BLaER1 treated with 17β-estradiol and CSF1 and Interleukin-3, amounts not matched to agents 10 nM and 100 nM (cell line): Measurements from ENCODE around the gene PIP5K1B.

Experiments
- H3K27ac ChIP-seq, 11 experiments: shearing (Covaris generic); formaldehyde crosslinking; 2 replicates each; pipeline ENCODE4 v1.8.1; 2022
- H3K27me3 ChIP-seq, 11 experiments: shearing (Covaris generic); formaldehyde crosslinking; 2 replicates each; pipeline ENCODE4 v1.8.1; 2022
- H3K36me3 ChIP-seq, 11 experiments: shearing (Covaris generic); formaldehyde crosslinking; 2 replicates each; pipeline ENCODE4 v1.8.1; 2022
- H3K4me1 ChIP-seq, 10 experiments: shearing (Covaris generic); formaldehyde crosslinking; 2 replicates each; pipeline ENCODE4 v1.8.1; 2022
- H3K4me2 ChIP-seq, 11 experiments: shearing (Covaris generic); formaldehyde crosslinking; 2 replicates each; pipeline ENCODE4 v1.8.1; 2022
- H3K4me3 ChIP-seq, 10 experiments: shearing (Covaris generic); formaldehyde crosslinking; 2 replicates each; pipeline ENCODE4 v1.8.1; 2022
- H3K9ac ChIP-seq, 11 experiments: shearing (Covaris generic); formaldehyde crosslinking; 2 replicates each; pipeline ENCODE4 v1.8.1; 2022
- H3K9me3 ChIP-seq, 11 experiments: shearing (Covaris generic); formaldehyde crosslinking; replicated peaks in 1 of 11; 2 replicates each; pipeline ENCODE4 v1.8.1; 2022
- H4K20me1 ChIP-seq, 11 experiments: shearing (Covaris generic); formaldehyde crosslinking; 2 replicates each; pipeline ENCODE4 v1.8.1; 2022
- Cebpa-rat ChIP-seq, 11 experiments: shearing (Covaris generic); IDR thresholded peaks; 2 replicates each; pipeline ENCODE4 v1.8.1; 2022

PIP5K1B gene

DNA sequence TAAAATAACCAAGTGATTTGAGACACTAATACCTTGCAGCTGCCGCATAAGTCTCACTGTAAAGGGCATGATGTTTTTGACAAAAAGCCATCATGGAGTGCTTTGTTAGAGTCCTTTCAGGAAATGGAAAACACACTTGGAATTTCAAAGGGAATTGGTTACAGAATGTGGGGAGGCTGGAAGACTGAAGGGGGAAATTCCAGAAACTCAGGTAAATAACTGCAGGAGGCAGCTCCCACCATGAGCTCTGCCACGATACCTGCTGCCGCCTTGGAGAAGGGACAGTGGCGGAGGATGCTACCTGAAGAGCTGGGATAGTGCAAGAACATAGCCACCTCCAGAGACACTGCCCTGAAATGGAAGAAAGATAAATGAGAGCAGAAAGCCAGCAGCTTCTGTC is 242.0 kb downstream of the PIP5K1B start:
- H3K4me3 ChIP-seq = no peak overlapping the region
- H3K36me3 ChIP-seq = no peaks in the 10 kb centered on the region
- H4K20me1 ChIP-seq = no peaks in the 10 kb centered on the region
- H3K27me3 ChIP-seq = no peaks in the 10 kb centered on the region
- no peak overlapping the region for H3K9ac ChIP-seq
- no peak overlapping the region for H3K27ac ChIP-seq
- H3K4me2 ChIP-seq = no peak overlapping the region
- H3K4me1 ChIP-seq = peaks cover 4 to 58% (median 21%) of the 10 kb centered on the region in 10 experiments
- TF ChIP-seq Cebpa-rat (IDR thresholded peaks at IDR 0.05) = no peak
- H3K9me3 ChIP-seq = no peaks in the 10 kb centered on the region

DNA sequence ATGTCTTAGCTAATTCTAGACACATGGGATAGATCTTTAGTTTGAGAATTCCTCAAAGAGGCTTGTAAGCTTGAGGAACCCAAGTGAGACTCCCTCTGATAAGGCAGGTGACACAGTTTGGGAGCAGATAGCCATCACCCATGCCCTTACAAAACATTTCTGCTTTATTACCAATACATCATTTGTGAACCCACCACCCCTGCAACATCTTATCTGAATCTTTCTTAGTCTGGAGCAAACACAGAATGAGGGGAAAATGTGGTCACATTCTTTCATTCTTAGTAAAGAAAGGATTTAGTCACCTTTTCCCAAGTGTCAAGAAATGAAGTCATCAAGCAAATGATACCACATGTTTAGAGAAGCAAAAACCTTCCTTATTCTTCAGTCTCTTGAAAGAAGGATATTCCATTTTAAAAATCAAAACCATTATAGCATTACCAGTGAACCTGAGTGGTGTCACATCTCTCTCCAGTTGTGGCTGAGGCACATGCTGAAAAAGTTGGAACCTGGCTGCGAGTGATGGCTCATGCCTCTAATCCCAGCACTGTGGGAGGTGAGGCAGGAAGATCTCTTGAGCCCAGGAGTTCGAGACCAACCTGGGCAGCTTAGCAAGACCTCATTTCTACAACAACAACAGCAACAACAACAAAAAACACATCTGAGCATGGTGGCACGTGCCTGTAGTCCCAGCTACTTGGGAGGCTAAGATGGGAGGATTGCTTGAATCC is 243.0 kb downstream of the PIP5K1B start:
- peaks cover 5 to 58% (median 21%) of the 10 kb centered on the region in 10 experiments; a peak in 18 of 20 replicates for H3K4me1 ChIP-seq
- H4K20me1 ChIP-seq = no peaks in the 10 kb centered on the region
- H3K4me2 ChIP-seq = no peak overlapping the region
- H3K4me3 ChIP-seq = no peak overlapping the region
- no peak overlapping the region for H3K9ac ChIP-seq
- no peaks in the 10 kb centered on the region for H3K9me3 ChIP-seq
- TF ChIP-seq Cebpa-rat (IDR thresholded peaks at IDR 0.05) = no peak
- no peaks in the 10 kb centered on the region for H3K27me3 ChIP-seq
- H3K27ac ChIP-seq = no peak overlapping the region
- no peaks in the 10 kb centered on the region for H3K36me3 ChIP-seq

DNA sequence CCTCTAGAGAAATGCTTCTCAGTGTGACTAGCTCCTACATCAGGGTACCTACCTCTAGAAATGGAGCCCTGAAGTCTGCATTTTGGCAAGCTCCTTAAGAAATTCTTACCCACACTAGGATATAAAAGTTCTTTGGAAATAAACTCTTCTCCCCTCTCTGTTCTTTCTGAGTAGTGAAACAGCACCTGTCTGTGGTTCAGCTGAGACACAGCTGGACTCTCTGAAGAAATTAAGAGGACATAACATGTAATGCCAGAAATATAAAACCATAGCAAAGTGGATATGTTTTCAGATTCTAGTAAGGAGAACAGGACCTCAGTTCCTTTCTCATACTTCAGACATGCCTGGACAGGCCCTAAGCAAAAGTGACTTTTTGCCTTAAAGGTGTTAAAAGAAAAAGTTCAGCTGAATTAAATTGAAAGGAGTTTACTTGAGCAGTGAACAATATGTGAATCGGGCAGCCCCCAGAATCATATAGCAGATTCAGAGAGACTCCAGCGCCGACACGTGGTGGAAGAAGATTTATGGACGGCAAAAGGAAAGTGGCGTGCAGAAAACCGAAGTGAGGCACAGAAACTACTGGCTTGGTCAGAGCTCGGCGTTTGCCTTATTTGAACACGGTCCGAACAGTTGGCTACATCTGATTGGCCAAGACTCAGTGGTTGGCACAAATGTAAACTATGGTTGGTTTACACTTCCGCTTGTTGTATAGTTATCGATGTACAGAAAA is 244.4 kb downstream of the PIP5K1B start:
- H3K9me3 ChIP-seq = no peaks in the 10 kb centered on the region
- peak overlapping the region in 5 of 11 experiments; percentile 10 to 36 (median 32); a peak in 9 of 22 replicates for H3K4me2 ChIP-seq

DNA sequence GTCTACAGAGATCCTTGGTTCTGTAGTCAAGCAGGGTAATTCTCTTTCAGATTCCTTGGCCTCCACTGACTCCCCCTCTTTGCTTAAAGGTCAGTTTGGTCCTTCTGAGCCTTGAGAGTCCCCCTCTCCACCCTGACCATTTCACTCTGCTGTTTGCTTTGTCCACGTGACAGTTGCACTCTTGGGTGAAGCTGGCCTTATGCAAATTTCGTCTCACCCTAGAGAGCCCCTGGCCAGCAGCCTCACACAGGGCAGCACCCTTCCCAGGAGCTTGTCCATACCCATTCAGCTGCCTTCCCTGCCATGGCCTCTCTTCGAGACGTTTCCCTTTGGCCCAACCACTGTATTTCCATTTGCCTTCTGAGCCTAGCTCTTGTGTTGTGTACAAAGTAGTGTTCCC is 245.1 kb downstream of the PIP5K1B start:
- Histone ChIP-seq H3K27me3 (no peaks in the 10 kb centered on the region), H3K4me1 (peaks cover 16 to 58% (median 28%) of the 10 kb centered on the region in 10 experiments), H3K9ac (no peak overlapping the region), H4K20me1 (no peaks in the 10 kb centered on the region), H3K4me3 (no peak overlapping the region), H3K9me3 (no peaks in the 10 kb centered on the region), H3K27ac (no peak overlapping the region; a peak in 1 of 22 replicates), H3K36me3 (no peaks in the 10 kb centered on the region), H3K4me2 (peak overlapping the region in 3 of 11 experiments; percentile 32 to 36 (median 32); a peak in 6 of 22 replicates)
- no peak for TF ChIP-seq Cebpa-rat (IDR thresholded peaks at IDR 0.05)

More for the DNA sequence above, 244.4 kb downstream of the PIP5K1B start:
- Histone ChIP-seq H3K27me3 (no peaks in the 10 kb centered on the region), H4K20me1 (no peaks in the 10 kb centered on the region), H3K4me3 (no peak overlapping the region), H3K9ac (no peak overlapping the region), H3K36me3 (no peaks in the 10 kb centered on the region), H3K27ac (no peak overlapping the region; a peak in 2 of 22 replicates), H3K4me1 (peaks cover 9 to 55% (median 21%) of the 10 kb centered on the region in 10 experiments; a peak in 19 of 20 replicates)
- TF ChIP-seq Cebpa-rat (IDR thresholded peaks at IDR 0.05) = no peak

DNA sequence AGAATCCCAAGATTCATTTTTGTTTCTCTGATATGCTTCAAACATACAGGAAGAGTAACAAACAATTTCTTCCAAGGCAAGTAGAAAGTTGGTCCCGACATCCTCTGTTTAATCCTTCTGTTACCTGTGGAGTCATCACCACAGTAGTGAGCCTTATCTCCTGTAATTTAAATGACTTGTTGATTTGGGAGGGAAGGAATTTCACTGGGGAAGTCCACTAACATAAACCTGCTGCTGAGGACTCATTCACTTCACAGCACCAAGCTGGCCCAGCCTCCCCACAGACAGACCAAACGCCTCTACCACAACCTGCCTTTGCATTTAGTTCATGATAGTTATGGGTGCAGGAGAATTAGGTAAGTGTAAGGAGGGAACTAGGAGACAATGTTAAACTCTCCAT is 245.6 kb downstream of the PIP5K1B start:
- H3K4me1 ChIP-seq = peaks cover 20 to 63% (median 33%) of the 10 kb centered on the region in 10 experiments
- H3K27ac ChIP-seq = no peak overlapping the region
- no peaks in the 10 kb centered on the region for H3K9me3 ChIP-seq
- H3K36me3 ChIP-seq = no peaks in the 10 kb centered on the region
- no peaks in the 10 kb centered on the region for H4K20me1 ChIP-seq
- H3K27me3 ChIP-seq = no peaks in the 10 kb centered on the region
- 0 out of 22 replicates have a peak overlapping the region, but pooled peaks of 1 of the 11 experiments have one; percentile 36 for H3K4me2 ChIP-seq
- TF ChIP-seq Cebpa-rat (IDR thresholded peaks at IDR 0.05) = no peak
- H3K4me3 ChIP-seq = no peak overlapping the region
- no peak overlapping the region for H3K9ac ChIP-seq

DNA sequence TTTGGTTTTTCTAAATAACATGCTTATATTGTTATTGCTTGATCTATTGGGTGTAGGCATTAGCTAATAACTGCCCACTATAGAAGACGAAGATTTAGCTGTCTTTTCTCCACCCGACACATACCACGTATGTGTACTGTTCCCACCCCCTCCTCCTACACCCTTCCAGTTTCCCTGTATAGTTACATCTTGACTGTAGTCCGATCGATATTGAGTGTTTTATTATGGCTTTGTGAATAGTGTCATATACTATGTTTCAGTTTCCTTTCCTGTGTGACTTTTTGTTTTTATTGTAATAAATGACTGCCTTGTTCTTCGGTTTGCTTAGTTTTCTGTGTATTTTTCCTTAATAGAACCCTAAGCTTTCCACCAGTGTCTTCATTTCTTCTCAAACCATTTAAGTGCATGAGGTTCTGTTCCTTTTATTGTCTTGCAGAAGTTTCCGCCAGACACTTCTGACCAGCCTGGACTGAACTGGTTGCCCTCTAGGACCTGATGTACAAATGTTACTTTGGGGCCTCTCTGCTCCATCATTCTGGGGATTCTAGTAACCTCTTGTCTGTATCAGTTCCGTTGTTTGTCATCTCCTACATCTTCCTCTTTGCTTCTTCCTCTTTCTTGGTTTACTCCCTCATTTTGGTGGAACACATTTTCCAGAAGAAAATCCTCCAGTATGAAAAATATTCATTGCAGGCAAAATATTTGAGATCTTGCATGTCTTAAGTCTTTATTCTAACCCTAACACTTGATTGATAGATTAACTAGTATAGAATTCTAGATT is 247.0 kb downstream of the PIP5K1B start:
- Histone ChIP-seq H3K4me3 (no peak overlapping the region), H3K4me1 (peaks cover 20 to 73% (median 35%) of the 10 kb centered on the region in 10 experiments), H3K27ac (no peak overlapping the region), H3K27me3 (no peaks in the 10 kb centered on the region), H3K9me3 (peaks cover 4 to 11% (median 7%) of the 10 kb centered on the region in 11 experiments; a peak in 21 of 22 replicates), H3K4me2 (peak overlapping the region in 7 of 11 experiments; percentile 2 to 30 (median 18); a peak in 7 of 22 replicates), H3K36me3 (0 out of 22 replicates have a peak, but pooled peaks cover 0 to 5% (median 0%) of the 10 kb centered on the region in 11 experiments), H4K20me1 (no peaks in the 10 kb centered on the region), H3K9ac (no peak overlapping the region)
- no peak for TF ChIP-seq Cebpa-rat (IDR thresholded peaks at IDR 0.05)

DNA sequence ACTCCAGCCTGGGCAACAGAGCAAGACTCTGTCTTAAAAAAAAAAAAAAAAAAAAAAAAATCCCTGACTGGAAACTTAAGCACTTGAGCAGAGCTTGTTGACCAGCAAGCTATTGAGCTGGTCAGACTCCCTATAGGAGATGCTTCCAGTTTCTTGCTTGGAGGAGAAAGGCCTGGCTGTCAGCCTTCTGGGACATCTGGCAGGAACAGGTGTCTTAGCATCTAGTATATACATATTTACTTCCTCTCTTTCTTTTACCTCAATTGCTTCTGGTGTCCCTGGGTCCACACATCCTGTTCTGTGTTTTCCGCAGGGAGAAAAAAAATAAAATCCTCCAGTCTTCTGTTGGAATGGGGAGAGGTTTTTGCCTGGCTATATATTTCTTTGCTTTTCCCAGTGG is 248.7 kb downstream of the PIP5K1B start:
- TF ChIP-seq Cebpa-rat (IDR thresholded peaks at IDR 0.05) = no peak
- Histone ChIP-seq H4K20me1 (no peaks in the 10 kb centered on the region), H3K36me3 (0 out of 22 replicates have a peak, but pooled peaks cover 0 to 8% (median 0%) of the 10 kb centered on the region in 11 experiments), H3K9ac (no peak overlapping the region), H3K4me2 (peak overlapping the region in 4 of 11 experiments; percentile 44 to 72 (median 64); a peak in 5 of 22 replicates), H3K4me3 (no peak overlapping the region), H3K9me3 (peaks cover 6 to 14% (median 11%) of the 10 kb centered on the region in 11 experiments; a peak in 21 of 22 replicates), H3K27ac (no peak overlapping the region), H3K4me1 (peaks cover 20 to 62% (median 35%) of the 10 kb centered on the region in 10 experiments), H3K27me3 (no peaks in the 10 kb centered on the region)

DNA sequence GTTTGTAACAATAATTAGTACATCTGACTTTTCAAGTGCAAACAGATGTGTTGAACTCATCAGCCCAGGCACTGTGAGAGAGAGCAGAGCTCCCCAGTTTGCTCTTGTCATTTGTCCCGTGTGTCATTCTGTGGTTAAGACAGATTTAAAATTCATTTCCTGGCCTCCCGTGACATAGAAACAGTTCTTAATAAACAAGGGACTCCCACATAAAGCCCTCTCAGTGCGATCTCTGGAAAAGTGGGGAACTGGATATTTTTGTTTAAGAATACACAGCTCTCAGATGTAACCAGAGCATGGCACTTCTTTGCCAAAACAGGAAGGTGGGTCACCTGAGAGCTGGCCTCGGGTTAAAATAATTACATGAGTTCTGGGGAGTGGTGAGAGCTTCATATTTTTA is 250.3 kb downstream of the PIP5K1B start:
- H3K4me2 ChIP-seq = peak overlapping the region; percentile 39 to 72 (median 51); a peak in 21 of 22 replicates
- H3K9me3 ChIP-seq = peaks cover 6 to 21% (median 18%) of the 10 kb centered on the region in 11 experiments; a peak in 21 of 22 replicates
- H4K20me1 ChIP-seq = no peaks in the 10 kb centered on the region
- no peaks in the 10 kb centered on the region for H3K27me3 ChIP-seq
- no peak overlapping the region for H3K27ac ChIP-seq
- H3K9ac ChIP-seq = no peak overlapping the region; a peak in 1 of 22 replicates
- H3K4me3 ChIP-seq = no peak overlapping the region
- no peak for TF ChIP-seq Cebpa-rat (IDR thresholded peaks at IDR 0.05)
- peaks cover 20 to 48% (median 33%) of the 10 kb centered on the region in 10 experiments for H3K4me1 ChIP-seq
- H3K36me3 ChIP-seq = 0 out of 22 replicates have a peak, but pooled peaks cover 0 to 8% (median 0%) of the 10 kb centered on the region in 11 experiments
